Measurements from ENCODE around the gene FURIN. TPM values are rescaled to one million over a fixed set of nuclear protein-coding genes. Genes with fewer than 3 reads are reported as not detected.

Gene FURIN
- total RNA-seq, 1 donor from 2014 or later: 122 TPM

- peaks cover 17% of the 10 kb centered on the region for H3K4me1 Mint-ChIP-seq (ENCODE audit: low read depth, unreplicated experiment)
- no peak overlapping the region for H3K9ac ChIP-seq (ENCODE audit: low read length)
- H2AFZ ChIP-seq (ENCODE audit: low read depth, low read length): no peak overlapping the region
- no peak overlapping the region for H3K27ac ChIP-seq (ENCODE audit: low read depth, low read length)
- no peaks in the 10 kb centered on the region for H3K27me3 Mint-ChIP-seq (ENCODE audit: low read depth, unreplicated experiment)
- no peak for DNase-seq (ENCODE audit: low read depth)
- FAIRE-seq: no peak
- no peak overlapping the region for H3K4me2 ChIP-seq (ENCODE audit: low read length)
- H3K79me2 ChIP-seq (ENCODE audit: insufficient read depth, low read length): no peaks in the 10 kb centered on the region
- H3K9me3 ChIP-seq (ENCODE audit: insufficient read depth, low read depth, low read length): no peaks in the 10 kb centered on the region
- no peak overlapping the region for H3K4me3 ChIP-seq (ENCODE audit: insufficient read depth, low read depth, low read length)
- peaks cover 7% of the 10 kb centered on the region for H3K4me1 ChIP-seq (ENCODE audit: insufficient read depth, low read length)
- H3K36me3 ChIP-seq (ENCODE audit: insufficient read depth, low read length): no peaks in the 10 kb centered on the region
- peaks cover 14% of the 10 kb centered on the region for H3K36me3 Mint-ChIP-seq (ENCODE audit: low read depth, unreplicated experiment)
- H4K20me1 ChIP-seq (ENCODE audit: insufficient read depth, low read length): no peaks in the 10 kb centered on the region
- H3K27ac Mint-ChIP-seq (ENCODE audit: unreplicated experiment): no peak overlapping the region
- H3K9me3 Mint-ChIP-seq (ENCODE audit: unreplicated experiment): no peaks in the 10 kb centered on the region
- TF ChIP-seq EZH2 (IDR thresholded peaks at IDR 0.05; ENCODE audit: insufficient read depth, low read length): no peak
- no peak for TF ChIP-seq CTCF (IDR thresholded peaks at IDR 0.05; ENCODE audit: insufficient read depth, low read depth, low read length)
- H3K27me3 ChIP-seq (ENCODE audit: insufficient read depth, low read length): no peaks in the 10 kb centered on the region
- no peak overlapping the region for H3K4me3 Mint-ChIP-seq (ENCODE audit: unreplicated experiment)
Measured at GRCh38 chr15:90914305-90915080, 46.1 kb downstream of the FURIN start.

GRCh38 chr15:90915216-90915807 lies 46.9 kb downstream of the FURIN start:
- no peak overlapping the region for H3K27ac ChIP-seq (ENCODE audit: low read depth, low read length)
- no peak overlapping the region for H3K4me3 ChIP-seq (ENCODE audit: insufficient read depth, low read depth, low read length)
- H3K4me1 Mint-ChIP-seq (ENCODE audit: low read depth, unreplicated experiment): peaks cover 17% of the 10 kb centered on the region
- H3K79me2 ChIP-seq (ENCODE audit: insufficient read depth, low read length): no peaks in the 10 kb centered on the region
- peaks cover 3% of the 10 kb centered on the region for H3K36me3 ChIP-seq (ENCODE audit: insufficient read depth, low read length)
- DNase-seq (ENCODE audit: low read depth) (no peak), FAIRE-seq (no peak)
- H3K4me1 ChIP-seq (ENCODE audit: insufficient read depth, low read length): peaks cover 7% of the 10 kb centered on the region
- H3K9me3 ChIP-seq (ENCODE audit: insufficient read depth, low read depth, low read length): no peaks in the 10 kb centered on the region
- H3K36me3 Mint-ChIP-seq (ENCODE audit: low read depth, unreplicated experiment): peaks cover 20% of the 10 kb centered on the region
- no peaks in the 10 kb centered on the region for H3K9me3 Mint-ChIP-seq (ENCODE audit: unreplicated experiment)
- peaks cover 2% of the 10 kb centered on the region for H3K27me3 Mint-ChIP-seq (ENCODE audit: low read depth, unreplicated experiment)
- H3K4me3 Mint-ChIP-seq (ENCODE audit: unreplicated experiment): peak overlapping the region; percentile 60
- H3K9ac ChIP-seq (ENCODE audit: low read length): no peak overlapping the region
- H4K20me1 ChIP-seq (ENCODE audit: insufficient read depth, low read length): no peaks in the 10 kb centered on the region
- H3K4me2 ChIP-seq (ENCODE audit: low read length): no peak overlapping the region
- H3K27me3 ChIP-seq (ENCODE audit: insufficient read depth, low read length): no peaks in the 10 kb centered on the region
- TF ChIP-seq CTCF (IDR thresholded peaks at IDR 0.05; ENCODE audit: insufficient read depth, low read depth, low read length) (no peak), EZH2 (IDR thresholded peaks at IDR 0.05; ENCODE audit: insufficient read depth, low read length) (no peak)
- H3K27ac Mint-ChIP-seq (ENCODE audit: unreplicated experiment): peak overlapping the region; percentile 89
- no peak overlapping the region for H2AFZ ChIP-seq (ENCODE audit: low read depth, low read length)

Measured in astrocyte (in vitro differentiated cells and primary cell).